ENCODE data around the gene PISD. TPM values are rescaled to one million over a fixed set of nuclear protein-coding genes. Genes with fewer than 3 reads are reported as not detected.

The PISD gene
- total and polyA plus RNA-seq, 2 of the 8 experiments (the other 6 are each of a cell fraction or from before 2014, with no cell fraction given) = 47.8 to 48.2 TPM

GRCh38 chr22:31651664-31652063 is 10.4 kb downstream of the PISD start (continued):
- TF ChIP-seq CHD7 (IDR thresholded peaks at IDR 0.05; ENCODE audit: insufficient replicate concordance, low read length) (no peak), GTF2F1 (IDR thresholded peaks at IDR 0.05; ENCODE audit: borderline replicate concordance, low read depth, low read length) (no peak), CBX5 (IDR thresholded peaks at IDR 0.05; ENCODE audit: low read depth, low read length) (no peak), KDM4A (IDR thresholded peaks at IDR 0.05; ENCODE audit: low read depth, low read length, severe bottlenecking) (no peak), SP2 (IDR thresholded peaks at IDR 0.05; ENCODE audit: low read length) (no peak), CEBPB (IDR thresholded peaks at IDR 0.05; ENCODE audit: low read depth, low read length) (no peak)
- TF ChIP-seq, protein P1, sequence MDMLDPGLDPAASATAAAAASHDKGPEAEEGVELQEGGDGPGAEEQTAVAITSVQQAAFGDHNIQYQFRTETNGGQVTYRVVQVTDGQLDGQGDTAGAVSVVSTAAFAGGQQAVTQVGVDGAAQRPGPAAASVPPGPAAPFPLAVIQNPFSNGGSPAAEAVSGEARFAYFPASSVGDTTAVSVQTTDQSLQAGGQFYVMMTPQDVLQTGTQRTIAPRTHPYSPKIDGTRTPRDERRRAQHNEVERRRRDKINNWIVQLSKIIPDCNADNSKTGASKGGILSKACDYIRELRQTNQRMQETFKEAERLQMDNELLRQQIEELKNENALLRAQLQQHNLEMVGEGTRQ (IDR thresholded peaks at IDR 0.05; ENCODE audit: low read length) = no peak
- TF ChIP-seq, protein P2, sequence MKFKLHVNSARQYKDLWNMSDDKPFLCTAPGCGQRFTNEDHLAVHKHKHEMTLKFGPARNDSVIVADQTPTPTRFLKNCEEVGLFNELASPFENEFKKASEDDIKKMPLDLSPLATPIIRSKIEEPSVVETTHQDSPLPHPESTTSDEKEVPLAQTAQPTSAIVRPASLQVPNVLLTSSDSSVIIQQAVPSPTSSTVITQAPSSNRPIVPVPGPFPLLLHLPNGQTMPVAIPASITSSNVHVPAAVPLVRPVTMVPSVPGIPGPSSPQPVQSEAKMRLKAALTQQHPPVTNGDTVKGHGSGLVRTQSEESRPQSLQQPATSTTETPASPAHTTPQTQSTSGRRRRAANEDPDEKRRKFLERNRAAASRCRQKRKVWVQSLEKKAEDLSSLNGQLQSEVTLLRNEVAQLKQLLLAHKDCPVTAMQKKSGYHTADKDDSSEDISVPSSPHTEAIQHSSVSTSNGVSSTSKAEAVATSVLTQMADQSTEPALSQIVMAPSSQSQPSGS (IDR thresholded peaks at IDR 0.05; ENCODE audit: low read length) = no peak

Measured in H1 (cell line).